Spinal cord (tissue), 10 donors: ENCODE measurements around the gene SYNRG. TPM values are rescaled to one million over a fixed set of nuclear protein-coding genes. Genes with fewer than 3 reads are reported as not detected.

Experiments used
- DNase-seq, 6 donors: peaks; one replicate each; pipeline versions ENCODE4 v3.0.0 to v3.0.0-alpha.2; 2013 to 2015; ENCODE audit warnings: low spot score in 6 of 6, low read depth in 4 of 6
- H3K27ac ChIP-seq: one replicate; pipeline ENCODE4 v1.5.1; 2013; ENCODE audit warnings: low read depth, low read length, control low read depth
- H3K27me3 ChIP-seq: one replicate; pipeline ENCODE4 v1.6.1; 2013; ENCODE audit warnings: low read length; ENCODE audit not compliant: control insufficient read depth, insufficient read depth
- H3K36me3 ChIP-seq: one replicate; pipeline ENCODE4 v1.6.1; 2013; ENCODE audit warnings: low read length; ENCODE audit not compliant: control insufficient read depth, insufficient read depth
- H3K4me1 ChIP-seq: one replicate; pipeline ENCODE4 v1.6.1; 2013; ENCODE audit warnings: low read length; ENCODE audit not compliant: control insufficient read depth, insufficient read depth
- H3K4me3 ChIP-seq: one replicate; pipeline ENCODE4 v1.5.1; 2013; ENCODE audit warnings: low read depth, low read length, control low read depth
- H3K9me3 ChIP-seq: one replicate; pipeline ENCODE4 v1.6.1; 2013; ENCODE audit warnings: low read length; ENCODE audit not compliant: control insufficient read depth, insufficient read depth
- WGBS: methylation state at CpG from one replicate; pipeline ENCODE4 v1.1.5; 2013; ENCODE audit warnings: missing lambda C conversion rate; ENCODE audit not compliant: insufficient coverage; 5-methylcytosine and 5-hydroxymethylcytosine counted together
- polyA plus RNA-seq, 2 donors: library from polyadenylated mRNA; unstranded; fragments of 120-200 nt; gene quantifications; one replicate each; pipeline ENCODE4 v1.2.1, GENCODE V29; 2013; ENCODE audit not compliant: insufficient read length in 2 of 2
- total RNA-seq, 2 donors: library from RNA; depleted of rRNA in 1 of 2; stranded (reverse); fragments of 120-200 nt in 1 of 2; fragments of >200 nt in 1 of 2; gene quantifications; one replicate each; pipeline versions ENCODE4 v1.2.3 to v1.2.4, GENCODE V29; 2013 to 2014
- donor health status: healthy.

Gene SYNRG
- total and polyA plus RNA-seq, 4 donors = 22.6 to 37.0 (median 32.6) TPM

DNA sequence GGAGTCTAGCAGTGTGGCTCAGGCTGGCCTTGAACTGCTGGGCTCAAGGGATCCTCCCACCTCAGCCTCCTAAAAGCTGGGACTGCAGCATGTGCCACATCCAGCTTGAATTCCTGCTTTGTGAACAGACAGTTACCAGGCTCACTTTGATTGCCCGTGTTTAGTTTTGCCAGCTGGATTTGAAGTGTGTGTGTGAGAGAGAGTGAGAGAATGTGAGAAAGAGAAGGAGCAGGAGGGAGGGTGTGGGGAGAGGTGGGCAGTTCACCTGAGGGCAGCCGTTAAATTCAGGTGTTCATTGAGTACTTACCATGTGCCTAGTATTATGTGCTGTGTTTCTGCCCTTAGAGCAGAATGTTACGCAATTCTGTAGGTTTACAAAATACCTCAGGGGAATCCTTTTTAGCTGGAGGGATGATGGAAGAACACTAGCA lies 114.8 kb downstream of the SYNRG start:
- Histone ChIP-seq H3K36me3 (no peaks in the 10 kb centered on the region), H3K4me3 (no peak overlapping the region), H3K9me3 (no peaks in the 10 kb centered on the region), H3K27ac (no peak overlapping the region), H3K4me1 (peaks cover 7% of the 10 kb centered on the region), H3K27me3 (no peaks in the 10 kb centered on the region)
- 59% methylated on average over 2 of the region's 3 CpGs for WGBS
- DNase-seq = no peak

DNA sequence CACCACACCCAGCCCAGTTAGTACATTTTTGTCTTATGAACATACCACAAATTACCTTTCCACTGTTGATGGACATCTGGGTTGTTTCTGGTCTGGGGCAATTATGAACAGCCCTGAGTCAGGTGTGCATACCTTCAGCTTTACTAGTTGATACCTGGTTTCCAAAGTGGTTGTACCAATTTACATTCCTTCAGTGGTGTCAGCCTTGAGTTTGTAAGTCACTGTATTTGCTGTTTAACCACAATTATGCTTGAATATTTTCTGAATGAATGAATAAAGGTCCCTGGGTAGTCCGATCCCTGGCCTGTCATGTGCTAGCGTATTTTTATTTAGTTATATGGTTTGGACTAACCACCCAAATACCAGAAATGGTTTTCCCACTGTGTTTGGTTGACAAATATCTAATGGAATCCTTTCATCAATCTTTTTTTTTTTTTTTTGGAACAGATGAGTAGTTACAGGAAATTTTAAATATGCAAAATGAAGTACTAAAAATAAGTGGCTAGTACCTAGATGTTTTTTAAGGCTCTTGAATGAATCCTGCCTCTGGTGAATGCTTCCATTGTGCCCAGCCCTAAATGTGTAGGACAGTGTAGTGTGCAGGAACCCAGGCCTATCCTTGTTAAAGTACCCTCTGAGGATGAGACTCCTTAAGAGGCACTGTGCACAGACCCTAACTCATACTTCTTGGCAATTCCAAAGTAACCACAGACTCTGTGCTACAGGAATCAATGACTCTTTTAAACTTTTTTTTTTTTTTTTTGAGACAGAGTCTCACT lies 115.8 kb downstream of the SYNRG start:
- H3K27ac ChIP-seq = no peak overlapping the region
- no peak for DNase-seq
- no peaks in the 10 kb centered on the region for H3K9me3 ChIP-seq
- no peaks in the 10 kb centered on the region for H3K27me3 ChIP-seq
- WGBS = no CpG with 5 or more reads among the region's 2 CpGs
- no peak overlapping the region for H3K4me3 ChIP-seq
- H3K4me1 ChIP-seq = peaks cover 17% of the 10 kb centered on the region
- H3K36me3 ChIP-seq = no peaks in the 10 kb centered on the region

DNA sequence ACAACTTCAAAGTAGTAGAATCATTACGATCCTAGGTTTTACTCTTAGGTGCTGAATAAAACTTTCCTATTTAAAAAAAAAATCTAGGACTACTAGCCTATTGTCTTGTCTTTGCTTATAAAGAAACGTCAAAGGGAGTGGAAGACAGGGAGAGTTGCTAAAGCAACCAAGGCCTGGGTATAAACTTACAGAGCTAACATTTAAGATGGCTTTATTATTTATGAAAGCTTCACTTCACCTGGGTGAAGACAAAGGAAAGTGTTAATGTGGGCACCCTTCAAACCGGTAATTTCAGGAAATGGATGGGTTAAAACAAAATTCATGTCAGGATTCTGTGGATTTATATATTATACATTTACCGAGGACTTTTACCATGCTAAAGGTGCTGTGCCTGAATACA lies 117.1 kb downstream of the SYNRG start:
- H3K9me3 ChIP-seq = no peaks in the 10 kb centered on the region
- WGBS = no CpG with 5 or more reads among the region's 4 CpGs
- H3K4me3 ChIP-seq = no peak overlapping the region
- H3K27me3 ChIP-seq = no peaks in the 10 kb centered on the region
- peaks cover 17% of the 10 kb centered on the region for H3K4me1 ChIP-seq
- no peak for DNase-seq
- no peak overlapping the region for H3K27ac ChIP-seq
- no peaks in the 10 kb centered on the region for H3K36me3 ChIP-seq

DNA sequence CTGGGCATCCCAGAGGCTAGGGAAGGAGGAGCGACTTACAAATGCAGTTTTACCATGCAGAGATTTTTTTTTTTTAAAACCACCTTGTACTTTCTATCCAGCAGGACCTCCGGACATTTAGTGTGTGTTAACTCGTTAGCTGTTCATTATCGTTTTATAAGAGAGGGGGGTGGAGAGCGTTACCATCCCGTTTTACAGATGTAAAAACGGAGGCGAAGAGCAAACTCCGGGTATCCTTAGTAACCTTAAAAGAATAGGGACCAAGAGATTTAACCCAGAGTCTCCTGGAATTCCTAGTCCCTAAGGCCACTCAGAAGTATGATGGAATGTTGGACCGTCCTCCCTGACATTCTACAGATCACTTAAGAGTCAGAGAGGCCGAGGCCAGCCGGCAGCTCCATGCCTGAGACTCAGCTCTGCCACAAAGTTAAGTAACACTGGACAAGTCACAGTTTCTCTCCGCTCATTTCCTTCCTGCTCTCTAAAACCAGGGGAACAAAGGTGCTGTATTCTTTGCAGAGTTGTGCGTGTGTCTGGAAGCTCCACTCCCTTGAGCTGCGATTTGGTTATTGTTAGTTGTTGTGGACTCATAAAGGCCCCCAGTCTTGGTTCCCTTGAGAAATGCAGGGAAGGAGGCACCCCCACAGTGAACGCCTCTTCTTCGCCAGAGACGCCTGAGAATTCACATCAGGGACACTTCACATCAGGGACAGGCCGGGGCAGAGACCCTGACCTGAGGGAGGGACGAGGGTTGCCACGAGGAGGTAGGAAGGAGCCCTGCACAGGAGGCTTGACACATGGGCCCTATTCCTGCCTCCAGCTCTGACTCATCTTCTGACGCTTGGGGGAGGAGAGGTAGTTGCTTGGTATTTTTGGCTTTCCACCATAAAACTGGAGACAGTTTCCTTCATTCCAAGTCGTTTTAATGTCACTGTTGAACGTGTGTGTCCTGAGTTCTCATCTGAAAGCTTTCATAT lies 118.3 kb downstream of the SYNRG start:
- peak overlapping the region; percentile 37 for H3K4me3 ChIP-seq
- no peaks in the 10 kb centered on the region for H3K9me3 ChIP-seq
- no peaks in the 10 kb centered on the region for H3K36me3 ChIP-seq
- H3K27me3 ChIP-seq = no peaks in the 10 kb centered on the region
- DNase-seq = peak in 1 of 6 donors; percentile 48
- WGBS = 11% methylated on average over 10 of the region's 24 CpGs
- peak overlapping the region; percentile 9 for H3K27ac ChIP-seq
- H3K4me1 ChIP-seq = peaks cover 17% of the 10 kb centered on the region

DNA sequence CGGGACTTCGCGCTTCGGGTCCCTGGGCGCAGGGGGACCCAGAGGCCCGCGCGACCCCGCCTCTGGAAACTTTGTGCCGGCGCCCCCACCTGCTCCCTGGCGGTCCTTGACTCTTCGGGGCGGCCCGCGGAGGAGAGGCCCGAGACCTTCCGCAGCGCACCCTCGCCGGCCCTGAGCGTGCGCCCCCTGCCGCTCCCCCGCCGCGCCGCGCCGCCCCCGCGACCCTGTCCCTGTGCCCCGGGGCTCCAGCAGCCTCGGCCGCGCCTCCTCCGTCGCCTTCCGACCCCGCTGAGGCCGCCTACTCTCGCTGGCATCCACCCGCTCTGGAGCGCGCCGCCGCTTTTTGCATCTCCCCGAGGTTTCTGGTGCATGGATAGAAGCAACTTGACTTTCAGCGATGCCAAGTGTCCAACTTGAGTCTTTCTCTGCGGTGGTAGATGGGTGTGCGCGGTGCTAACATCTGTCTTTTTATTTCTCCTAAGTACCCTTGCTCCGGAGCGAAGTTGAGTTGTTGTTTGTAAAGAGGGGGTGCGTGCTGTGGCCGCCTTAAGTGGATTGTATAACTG lies 119.1 kb downstream of the SYNRG start:
- WGBS = under 1% methylated on average over 48 of the region's 56 CpGs
- H3K27ac ChIP-seq = peak overlapping the region; percentile 9
- peaks cover 17% of the 10 kb centered on the region for H3K4me1 ChIP-seq

DNA sequence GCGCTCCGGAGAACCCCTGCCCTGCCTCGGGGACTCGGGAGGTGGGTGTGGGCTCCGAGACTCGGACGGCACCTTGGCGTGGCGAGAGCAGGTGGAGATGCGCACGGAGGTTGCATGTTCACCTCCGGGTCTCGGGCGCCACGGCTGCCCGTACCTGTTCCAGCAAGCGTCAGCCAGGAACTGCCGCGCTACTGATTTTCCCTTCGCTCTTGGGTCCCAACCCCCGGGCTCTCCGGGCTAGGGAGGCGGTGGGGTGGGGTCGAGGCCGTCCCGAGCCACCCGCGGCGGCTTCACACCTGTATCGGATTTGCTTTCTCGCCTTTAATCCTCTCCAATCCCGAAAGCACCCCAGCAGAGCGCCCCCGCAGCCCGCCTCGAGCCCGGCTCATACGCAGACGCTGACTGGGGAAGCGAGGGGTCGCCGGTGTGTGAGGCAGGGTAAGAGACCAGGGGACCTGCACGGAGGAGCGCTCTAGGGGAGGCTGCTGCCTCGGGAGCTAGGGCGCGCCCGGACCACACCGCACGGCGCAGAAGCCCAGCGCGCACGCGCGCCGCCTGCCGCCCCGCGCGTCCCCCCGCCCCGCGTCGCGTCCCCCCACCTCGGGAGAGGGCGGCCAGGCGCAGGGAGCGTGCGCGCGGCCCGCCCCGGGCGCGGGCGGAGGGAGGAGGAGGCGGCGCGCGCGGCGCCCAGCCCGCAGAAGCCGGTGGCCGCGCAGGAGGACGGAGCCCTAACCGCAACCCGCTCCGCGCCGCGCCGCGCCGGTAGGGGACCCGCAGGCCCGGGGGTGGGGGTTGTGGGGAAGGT lies 119.8 kb downstream of the SYNRG start, which contains the start of gene DUSP14:
Gene DUSP14 (plus strand): TSS at position 695 of the 805 bp plus-strand sequence. CDS start 22,382 bp downstream, outside the sequence.
- Histone ChIP-seq H3K4me3 (peak within 1 kb of the TSS; percentile 82), H3K27ac (peak within 1 kb of the TSS; percentile 69), H3K4me1 (peaks cover 17% of the 10 kb centered on the region), H3K36me3 (no peaks in the 10 kb centered on the region), H3K27me3 (no peaks in the 10 kb centered on the region), H3K9me3 (no peaks in the 10 kb centered on the region)
- under 1% methylated on average over 76 of the region's 100 CpGs for WGBS
- DNase-seq = peak in 5 of 6 donors; percentile 76 to 96 (median 84)

More for the DNA sequence above, 119.1 kb downstream of the SYNRG start:
- no peaks in the 10 kb centered on the region for H3K9me3 ChIP-seq
- no peaks in the 10 kb centered on the region for H3K27me3 ChIP-seq
- peak in 2 of 6 donors; percentile 77 to 81 for DNase-seq
- peak overlapping the region; percentile 37 for H3K4me3 ChIP-seq
- no peaks in the 10 kb centered on the region for H3K36me3 ChIP-seq

DNA sequence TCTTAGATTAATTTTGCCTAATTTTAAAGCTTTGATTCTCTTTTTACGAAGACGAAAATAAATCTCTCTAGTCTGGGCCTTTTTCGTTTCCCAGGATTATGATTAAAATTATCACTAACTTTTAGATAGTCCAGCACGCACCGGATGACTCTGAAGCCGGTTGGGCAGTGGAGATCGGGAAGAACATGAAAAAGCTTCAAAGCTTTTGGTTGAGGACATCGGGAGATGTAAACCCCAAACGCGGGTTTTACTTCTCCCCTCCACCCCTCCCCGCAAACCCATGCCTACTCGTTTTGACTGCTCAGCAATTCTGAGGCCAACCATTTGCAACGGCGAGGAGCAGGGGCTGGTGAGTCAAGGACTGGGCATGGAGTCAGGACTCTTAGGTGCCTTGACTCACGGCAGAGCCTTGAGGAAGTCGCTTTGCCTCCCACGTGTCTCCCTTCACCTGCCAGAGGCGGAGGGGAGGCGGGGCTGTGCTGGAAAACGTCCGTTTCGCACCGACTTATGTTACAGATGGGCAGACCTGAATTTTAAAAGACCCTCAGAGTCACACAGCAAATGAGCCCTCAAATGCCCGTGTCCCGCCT lies 120.5 kb downstream of the SYNRG start:
- no peaks in the 10 kb centered on the region for H3K9me3 ChIP-seq
- no peaks in the 10 kb centered on the region for H3K36me3 ChIP-seq
- DNase-seq = peak in 2 of 6 donors; percentile 63 to 78
- peak overlapping the region; percentile 69 for H3K27ac ChIP-seq
- H3K27me3 ChIP-seq = no peaks in the 10 kb centered on the region
- peak overlapping the region; percentile 82 for H3K4me3 ChIP-seq
- H3K4me1 ChIP-seq = peaks cover 17% of the 10 kb centered on the region
- 0% methylated on average over 18 of the region's 25 CpGs for WGBS

DNA sequence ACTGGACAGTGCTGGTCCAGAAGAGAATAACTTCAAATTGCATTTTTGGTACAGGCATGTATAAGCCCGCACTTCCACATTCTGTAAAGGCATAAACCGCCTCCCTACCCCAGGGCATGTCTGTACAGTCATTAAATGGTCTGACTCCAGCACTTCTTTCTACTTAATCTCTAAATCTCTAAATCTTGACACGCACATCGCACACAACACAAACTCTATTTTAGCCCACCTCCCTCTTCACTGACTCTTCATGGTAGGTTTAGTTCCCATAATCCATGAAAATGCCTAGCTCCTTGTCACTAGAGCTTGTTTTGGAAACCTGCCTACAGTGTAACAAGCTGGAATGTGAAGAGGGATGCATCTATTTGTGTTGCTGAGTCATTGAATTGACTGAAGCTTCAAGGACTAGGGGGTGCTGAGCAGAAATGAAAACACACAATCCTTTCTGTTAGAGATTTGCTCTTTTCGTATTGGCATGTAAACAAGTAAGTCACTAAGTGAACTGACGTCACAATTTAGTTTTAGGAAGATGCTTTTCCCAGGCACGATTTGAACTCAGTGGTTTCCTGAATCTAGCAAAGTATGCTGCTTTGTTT lies 121.1 kb downstream of the SYNRG start:
- Histone ChIP-seq H3K9me3 (no peaks in the 10 kb centered on the region), H3K27ac (peak overlapping the region; percentile 69), H3K36me3 (no peaks in the 10 kb centered on the region), H3K4me1 (peaks cover 17% of the 10 kb centered on the region), H3K4me3 (peak overlapping the region; percentile 82), H3K27me3 (no peaks in the 10 kb centered on the region)
- WGBS = 53% methylated on average over 6 of the region's 7 CpGs
- peak in 2 of 6 donors; percentile 59 to 69 for DNase-seq
